LNCAP (cell line): ENCODE measurements around the gene UNC13B.

Source experiments
- TF ChIP-seq, protein P1 (sequence below): fragments of 450-650 bp; IDR thresholded peaks from 2 replicates; pipeline ENCODE4 v1.5.1; 2017; ENCODE audit warnings: mild to moderate bottlenecking

UNC13B gene

DNA sequence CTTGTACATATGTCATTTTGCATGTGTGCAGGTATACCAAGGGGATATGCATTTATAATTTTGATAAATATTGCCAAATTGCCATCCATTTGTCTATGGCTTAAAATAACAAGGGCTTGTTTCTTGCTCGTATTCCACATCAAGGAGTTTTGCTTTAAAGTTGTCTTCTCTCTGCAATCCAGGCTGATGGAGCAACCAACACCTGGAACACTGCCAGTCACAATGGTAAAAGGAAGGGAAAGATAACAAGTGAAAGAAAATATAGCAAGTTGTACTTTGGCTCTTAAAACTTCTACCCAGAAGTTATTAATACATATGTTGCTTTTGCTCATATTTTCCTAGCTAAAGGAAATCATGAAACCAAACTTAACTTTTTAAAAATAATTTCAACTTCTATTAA, 156.9 kb downstream of the UNC13B start:
- TF ChIP-seq, protein P1, sequence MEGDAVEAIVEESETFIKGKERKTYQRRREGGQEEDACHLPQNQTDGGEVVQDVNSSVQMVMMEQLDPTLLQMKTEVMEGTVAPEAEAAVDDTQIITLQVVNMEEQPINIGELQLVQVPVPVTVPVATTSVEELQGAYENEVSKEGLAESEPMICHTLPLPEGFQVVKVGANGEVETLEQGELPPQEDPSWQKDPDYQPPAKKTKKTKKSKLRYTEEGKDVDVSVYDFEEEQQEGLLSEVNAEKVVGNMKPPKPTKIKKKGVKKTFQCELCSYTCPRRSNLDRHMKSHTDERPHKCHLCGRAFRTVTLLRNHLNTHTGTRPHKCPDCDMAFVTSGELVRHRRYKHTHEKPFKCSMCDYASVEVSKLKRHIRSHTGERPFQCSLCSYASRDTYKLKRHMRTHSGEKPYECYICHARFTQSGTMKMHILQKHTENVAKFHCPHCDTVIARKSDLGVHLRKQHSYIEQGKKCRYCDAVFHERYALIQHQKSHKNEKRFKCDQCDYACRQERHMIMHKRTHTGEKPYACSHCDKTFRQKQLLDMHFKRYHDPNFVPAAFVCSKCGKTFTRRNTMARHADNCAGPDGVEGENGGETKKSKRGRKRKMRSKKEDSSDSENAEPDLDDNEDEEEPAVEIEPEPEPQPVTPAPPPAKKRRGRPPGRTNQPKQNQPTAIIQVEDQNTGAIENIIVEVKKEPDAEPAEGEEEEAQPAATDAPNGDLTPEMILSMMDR: no peak

DNA sequence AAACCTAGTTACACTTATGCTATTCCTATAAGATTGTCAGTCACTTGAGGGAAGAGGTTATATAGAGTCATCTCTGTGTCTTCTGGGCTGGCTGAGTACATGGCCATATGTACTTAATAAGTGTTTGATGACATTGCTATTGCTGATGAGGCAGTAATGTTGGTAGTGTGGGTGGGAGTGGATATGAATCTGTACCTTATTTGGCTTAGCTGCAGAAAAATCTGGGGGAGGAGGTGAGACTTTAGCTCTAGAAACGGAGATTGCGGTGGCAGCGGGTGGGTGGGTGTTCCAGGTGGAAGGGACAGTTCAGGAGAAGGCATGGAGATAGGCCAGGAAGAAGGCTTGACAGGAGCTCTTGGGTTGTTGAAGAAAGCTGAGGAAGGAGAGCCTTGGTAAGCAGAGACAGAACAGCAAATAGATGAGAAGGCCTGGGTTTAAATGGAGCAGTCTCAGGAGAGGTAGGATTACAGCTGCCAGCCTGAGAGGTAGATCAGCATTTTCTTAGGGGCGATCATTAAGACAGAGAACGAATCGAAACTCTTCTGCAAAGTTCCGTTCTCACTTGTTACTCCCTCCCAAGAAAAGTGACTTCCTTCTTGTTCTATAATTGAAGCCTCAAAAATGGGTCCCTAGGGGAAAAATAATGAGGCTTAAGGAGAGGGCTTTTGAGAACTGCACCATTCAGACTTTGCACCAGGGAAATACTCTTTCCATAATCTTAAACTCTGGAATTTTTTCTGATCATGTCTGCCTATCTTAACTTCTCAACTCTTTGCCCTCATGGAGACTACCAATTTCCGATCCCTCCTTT, 160.5 kb downstream of the UNC13B start:
- TF ChIP-seq, protein P1: no peak

DNA sequence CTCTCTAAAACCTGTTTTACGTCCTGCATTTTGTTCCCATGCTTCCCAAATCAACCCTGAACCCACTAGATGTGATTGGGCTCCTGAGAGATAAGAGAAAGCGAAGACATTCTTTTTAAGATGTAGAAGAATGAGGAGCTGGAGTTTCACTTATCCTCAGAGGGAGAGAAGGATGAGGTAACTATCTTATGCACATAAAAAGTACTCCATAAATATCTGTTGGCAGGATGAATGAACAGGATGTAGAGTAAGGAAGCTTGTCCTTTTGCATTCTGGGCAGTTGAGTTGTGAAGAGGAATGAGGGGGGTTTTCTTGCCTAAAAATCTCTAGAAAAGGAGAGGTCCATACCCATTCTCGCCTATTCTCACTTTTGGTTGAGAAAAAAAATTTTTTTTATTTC, 163.2 kb downstream of the UNC13B start:
- TF ChIP-seq, protein P1: no peak

DNA sequence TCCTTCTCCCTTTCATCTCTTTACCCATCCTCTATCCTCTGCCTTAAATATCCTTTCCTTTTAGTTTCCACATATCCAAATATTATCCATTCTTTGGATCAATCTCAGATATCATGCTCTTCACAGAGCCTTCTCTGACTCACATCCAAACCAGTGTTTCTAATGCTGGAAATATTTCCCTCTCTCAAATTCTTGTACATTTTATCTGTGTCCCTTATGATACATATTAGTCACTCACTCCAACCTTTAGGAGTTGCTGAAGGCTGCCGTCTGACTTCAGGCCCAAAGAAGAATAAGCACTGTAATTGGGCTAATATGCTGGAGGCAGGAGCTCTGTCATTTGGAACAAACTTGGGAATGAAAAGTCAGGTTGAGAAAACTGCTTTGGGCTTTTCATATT, 171.7 kb downstream of the UNC13B start:
- TF ChIP-seq, protein P1: no peak

DNA sequence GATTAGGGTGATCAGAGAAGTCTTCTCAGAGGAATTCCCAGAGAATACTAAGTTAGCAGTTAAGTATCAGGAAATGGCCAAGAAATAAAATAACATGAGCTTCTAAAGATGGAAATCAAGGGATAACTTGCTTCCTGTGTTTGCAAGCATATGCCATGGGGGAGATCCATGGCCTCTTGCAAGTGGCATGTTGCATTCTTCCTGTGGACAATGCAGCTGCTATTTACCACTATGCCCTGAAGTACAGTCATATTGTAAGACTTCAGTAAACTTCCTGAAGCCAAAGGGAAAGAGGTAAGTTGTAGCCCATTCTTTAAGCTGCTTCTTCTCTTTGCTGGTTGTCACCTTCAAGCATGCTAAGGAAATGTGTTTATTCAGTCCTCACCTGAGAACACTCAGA, 173.4 kb downstream of the UNC13B start:
- TF ChIP-seq, protein P1: no peak

DNA sequence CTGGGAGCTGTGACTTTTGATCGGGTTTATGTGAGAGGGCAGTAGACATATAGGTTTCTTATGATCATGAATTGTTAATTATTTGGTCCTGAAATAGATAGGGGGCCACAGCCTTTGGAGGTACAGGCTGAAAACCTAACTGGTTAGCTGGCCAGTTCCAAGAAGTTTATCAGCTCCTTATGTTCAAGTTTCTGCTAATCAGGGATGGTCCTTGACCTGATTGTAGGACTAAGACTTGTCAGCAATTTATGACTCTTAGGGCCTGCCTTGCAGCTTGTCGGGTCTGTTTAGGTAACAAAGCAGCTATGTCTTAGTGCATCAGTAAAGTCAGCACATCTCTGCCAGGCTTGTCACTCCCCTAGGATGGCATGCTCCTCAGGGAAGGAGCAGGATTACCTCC, 176.3 kb downstream of the UNC13B start:
- TF ChIP-seq, protein P1: no peak

DNA sequence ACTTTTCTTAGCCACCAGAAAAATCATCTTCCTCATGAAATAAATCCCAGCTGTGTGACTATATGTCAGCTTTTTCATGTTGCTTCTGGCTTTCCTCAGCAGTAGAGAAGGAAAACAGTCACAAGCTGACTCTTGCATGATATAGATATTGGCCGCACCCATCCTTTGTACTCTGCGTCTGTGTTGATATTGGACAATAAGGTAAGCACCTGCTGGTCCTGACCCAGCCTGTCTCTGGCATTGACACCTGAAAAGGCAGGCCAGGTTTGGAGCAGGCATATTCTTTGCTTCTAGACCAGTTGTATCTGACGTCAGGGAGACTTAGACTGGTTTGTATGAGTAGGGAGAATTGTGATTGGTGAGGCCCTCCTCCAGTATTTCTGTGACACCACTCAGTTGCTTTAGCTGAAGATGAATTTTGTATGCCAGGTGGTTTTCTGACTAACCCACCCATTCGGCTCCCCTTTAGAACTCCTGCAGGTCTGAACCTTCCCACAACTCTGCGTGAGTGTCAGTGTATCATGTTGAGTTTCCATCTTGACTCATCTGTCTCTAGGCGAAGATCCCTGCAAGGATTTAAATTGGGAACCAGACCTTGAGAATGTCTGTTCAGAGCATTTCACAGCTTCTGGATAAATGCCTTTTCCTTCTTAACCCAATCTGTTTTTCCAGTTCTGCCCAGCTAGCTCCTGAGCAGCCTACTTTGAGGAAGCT, 176.9 kb downstream of the UNC13B start:
- TF ChIP-seq, protein P1: no peak
